Cerebellar cortex (tissue), 1 donor: ENCODE measurements around the gene ACYP2.
"Not testable (repeated sequence)": the region's sequence is repeated elsewhere in the genome, so short reads cannot be mapped to it uniquely, and the experiment has no call there.

ENCODE experiments used
- DNase-seq: peaks from one replicate; pipeline ENCODE4 v3.0.0-alpha.2; 2015; ENCODE audit warnings: low spot score

The ACYP2 gene

DNA sequence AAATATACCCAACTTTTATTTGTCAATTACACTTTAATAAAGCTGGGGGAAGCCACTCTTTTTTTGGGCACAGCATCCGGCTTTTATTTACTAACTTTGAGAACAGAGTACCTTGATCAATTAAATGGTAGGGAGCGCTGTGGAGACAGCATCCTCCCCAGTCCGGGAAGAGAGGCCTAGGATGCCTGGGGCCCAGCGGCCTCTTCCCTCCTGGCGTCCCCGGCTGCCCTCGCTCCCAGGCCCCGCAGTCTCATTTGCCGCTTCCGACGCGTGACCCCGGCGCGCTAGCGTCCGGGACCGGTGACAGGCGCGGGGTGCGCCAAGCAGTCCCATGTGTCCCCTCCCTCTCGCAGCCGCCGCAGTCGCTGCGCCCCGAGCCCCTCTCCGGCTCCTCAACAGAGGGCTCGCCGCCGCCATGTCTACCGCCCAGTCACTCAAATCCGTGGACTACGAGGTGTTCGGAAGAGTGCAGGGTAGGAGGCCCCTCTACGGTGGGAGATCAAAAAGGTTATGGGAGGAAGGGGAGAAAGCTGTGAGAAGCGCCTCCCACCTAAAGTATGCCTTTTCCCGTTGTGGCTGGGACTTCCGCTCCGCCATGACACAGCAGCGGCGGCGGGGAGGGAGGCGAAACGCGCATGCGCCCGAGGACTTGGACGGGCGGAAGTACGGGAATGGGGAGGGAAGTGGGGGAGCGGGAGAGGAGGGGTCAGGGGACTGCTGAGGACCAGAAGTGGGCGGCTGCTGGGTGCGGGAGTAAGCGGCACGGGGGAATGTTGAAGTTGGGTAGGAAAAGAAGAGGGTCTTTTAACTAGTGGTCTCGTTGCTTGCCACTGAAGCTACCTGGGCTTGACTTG, at the start of gene ACYP2:
Gene ACYP2 (plus strand): TSS at position 332 of the 854 bp plus-strand sequence.
- peak; percentile 96 for DNase-seq

DNA sequence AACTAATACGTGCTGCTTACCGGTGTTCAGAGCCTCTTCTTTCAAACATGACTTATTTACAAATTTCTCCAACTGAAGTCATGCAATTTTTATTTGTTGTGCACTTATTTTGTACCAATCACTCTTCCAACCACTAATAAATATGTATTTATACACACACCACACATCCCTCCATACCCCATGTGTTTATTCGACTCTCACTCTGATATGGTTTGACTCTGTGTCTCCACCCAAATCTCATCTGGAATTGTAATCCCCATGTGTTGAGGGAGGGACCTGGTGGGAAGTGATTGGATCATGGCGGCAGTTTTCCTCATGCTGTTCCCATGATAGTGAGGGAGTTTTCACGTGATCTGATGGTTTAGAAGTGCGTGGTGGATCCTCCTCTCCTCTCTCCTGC, 49.5 kb upstream of the ACYP2 start:
- no peak for DNase-seq

- DNase-seq: no peak
Measured at GRCh38 chr2:54067851-54068375, 47.5 kb upstream of the ACYP2 start.

DNA sequence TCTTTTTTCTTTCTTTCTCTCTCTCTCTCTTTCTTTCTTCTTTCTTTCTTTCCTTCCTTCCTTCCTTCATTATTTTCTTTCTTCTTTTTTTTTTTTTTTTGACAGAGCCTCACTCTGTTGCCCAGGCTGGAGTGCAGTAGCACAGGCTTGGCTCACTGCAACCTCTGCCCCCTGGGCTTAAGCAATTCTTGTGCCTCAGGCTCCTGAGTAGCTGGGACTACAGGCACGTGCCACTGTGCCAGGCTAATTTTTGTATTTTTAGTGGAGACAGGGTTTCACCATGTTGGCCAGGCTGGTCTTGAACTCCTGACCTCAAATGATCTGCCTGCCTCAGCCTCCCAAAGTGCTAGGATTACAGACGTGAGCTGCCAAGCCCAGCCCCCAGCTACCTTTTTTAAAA, 42.9 kb upstream of the ACYP2 start:
- DNase-seq: not testable (repeated sequence)

- no peak for DNase-seq
Measured at GRCh38 chr2:54073796-54074195, 41.6 kb upstream of the ACYP2 start.

- DNase-seq: no peak
Measured at GRCh38 chr2:54074606-54075341, 40.6 kb upstream of the ACYP2 start.

DNA sequence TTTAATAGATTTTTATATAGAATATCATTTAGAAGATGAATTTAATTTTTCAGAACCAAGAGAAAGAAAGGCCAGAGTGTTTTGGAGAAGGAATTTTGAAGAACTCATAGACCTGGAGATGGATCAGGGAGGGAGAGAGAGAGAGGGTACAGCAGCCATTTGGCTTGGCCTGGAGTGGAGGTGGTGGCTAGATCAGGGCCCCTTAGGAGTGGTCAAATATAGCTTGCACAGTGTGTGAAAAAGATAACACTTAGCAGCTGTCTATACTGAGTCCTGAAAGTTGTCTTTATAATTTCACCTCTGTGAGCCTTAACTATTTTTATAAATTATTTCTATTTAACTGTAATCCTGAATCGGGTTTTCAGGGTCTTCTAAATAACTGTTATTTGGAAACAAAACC, 38.8 kb upstream of the ACYP2 start:
- no peak for DNase-seq

DNA sequence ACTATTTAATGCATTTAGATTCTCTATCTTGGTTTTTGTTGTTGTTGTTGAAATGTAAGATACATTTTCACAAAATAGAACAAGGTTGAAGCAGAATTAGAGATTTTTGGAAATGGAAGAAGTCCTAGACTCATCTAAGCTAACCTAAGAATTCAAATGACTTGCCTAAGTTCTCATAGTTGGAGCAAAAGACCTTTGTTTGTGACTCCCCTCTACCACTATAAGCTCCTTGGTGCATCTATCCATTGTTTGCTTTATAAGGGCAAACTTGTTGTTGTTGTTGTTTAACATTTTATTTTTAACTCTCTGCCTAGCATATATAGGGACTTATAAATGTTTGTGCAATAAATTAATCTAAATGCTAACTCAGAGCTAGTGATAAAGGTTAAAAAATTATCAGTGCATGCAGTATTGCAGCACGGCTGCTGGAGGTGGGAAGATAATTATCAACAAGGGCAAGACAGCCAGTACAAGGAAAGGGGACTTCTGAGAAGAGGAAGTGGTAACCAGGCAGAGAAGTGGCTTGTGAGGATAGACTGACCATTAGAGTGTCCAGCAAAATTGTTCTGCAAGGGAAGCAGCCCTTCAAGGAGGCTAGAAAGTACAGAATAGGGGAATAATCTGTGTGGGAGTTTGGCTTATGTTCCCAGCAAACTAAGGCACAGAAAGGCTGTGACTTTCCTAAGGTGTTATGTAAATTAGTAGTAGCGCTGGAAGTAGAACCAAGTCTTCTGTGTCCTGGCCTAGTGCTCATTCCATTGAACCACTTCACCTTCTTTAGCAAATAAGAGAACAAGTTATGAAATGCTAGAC, 38.1 kb upstream of the ACYP2 start:
- no peak for DNase-seq

DNA sequence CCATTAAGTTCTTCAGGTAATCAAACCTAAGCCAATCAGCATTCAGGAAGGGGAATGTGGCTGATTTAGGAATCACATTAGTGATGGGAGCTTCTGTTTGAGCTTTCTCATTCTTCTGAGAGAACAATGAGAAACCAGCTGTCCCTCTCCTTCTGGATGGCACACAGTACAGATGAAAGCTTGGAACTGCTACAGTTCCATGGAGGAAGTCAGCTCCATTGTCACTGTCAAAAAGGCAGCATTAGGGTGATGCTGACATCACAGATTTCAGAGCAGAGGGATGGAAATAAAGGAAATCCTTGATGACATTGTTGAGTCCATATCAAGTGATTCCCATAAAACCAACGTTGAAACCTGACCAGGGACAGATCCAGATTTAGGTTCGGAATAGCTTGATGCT, 36.1 kb upstream of the ACYP2 start:
- DNase-seq: no peak

- no peak for DNase-seq
Measured at GRCh38 chr2:54081574-54081973, 33.8 kb upstream of the ACYP2 start.

DNA sequence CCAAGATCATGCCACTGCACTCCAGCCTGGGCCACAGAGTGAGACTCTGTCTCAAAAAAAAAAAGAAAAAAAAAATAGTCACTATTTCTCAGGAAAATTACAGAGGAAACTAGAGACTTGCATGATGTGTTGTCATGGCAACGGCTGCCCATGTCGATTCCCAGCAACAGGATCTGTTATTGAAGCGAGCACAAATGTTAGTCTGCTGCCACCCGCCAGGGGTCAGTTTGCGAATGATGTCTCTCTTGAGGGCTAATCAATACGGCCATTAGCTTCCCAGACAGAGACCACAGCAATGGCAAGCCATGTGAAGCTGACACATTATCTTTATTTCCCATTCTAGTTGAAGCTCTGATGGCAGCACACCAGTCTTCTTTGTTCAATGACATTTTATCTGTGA, 32.4 kb upstream of the ACYP2 start:
- no peak for DNase-seq

DNA sequence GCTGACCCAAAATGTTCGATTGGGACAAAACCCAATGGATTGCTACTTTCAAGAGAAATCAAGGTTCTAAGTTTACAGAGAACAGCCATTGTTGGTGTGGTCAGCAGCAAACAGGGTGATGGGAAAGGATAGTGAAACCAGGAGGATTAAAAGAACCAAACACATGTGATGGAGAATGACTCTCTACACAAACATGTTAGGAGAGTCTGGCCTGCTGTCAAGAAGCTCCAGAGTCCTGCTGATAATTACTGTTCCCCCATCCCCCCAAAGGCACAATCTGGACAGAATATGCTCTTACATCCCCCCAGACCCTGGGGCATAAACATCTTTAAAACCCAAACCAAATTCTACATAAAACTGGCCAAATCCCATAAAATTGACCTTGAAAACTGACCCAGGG, 32.0 kb upstream of the ACYP2 start:
- no peak for DNase-seq

GRCh38 chr2:54084600-54084999, 30.8 kb upstream of the ACYP2 start:
- no peak for DNase-seq

- DNase-seq: no peak
Measured at GRCh38 chr2:54085069-54085468, 30.3 kb upstream of the ACYP2 start.

DNA sequence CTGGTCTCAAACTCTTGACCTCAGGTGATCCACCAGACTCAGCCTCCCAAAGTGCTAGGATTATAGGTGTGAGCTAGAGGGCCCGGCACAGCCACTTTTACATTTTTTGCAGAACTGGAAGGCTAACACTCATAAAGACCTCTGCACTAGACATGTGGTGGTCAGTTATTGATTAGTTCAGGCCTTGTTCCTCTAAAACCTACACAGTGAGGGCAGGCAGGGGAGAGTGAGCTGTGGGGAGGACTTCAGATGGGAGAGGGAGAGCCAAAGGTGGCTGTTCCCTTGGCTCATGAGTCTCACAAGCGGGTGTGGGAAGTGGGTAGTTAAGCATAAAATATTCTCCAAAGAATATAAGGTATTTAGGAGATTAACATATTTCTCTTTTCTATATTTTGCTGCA, 29.3 kb upstream of the ACYP2 start:
- DNase-seq: no peak

- DNase-seq: no peak
Measured at GRCh38 chr2:54088191-54088634, 27.2 kb upstream of the ACYP2 start.

GRCh38 chr2:54088719-54089118, 26.7 kb upstream of the ACYP2 start:
- no peak for DNase-seq

DNA sequence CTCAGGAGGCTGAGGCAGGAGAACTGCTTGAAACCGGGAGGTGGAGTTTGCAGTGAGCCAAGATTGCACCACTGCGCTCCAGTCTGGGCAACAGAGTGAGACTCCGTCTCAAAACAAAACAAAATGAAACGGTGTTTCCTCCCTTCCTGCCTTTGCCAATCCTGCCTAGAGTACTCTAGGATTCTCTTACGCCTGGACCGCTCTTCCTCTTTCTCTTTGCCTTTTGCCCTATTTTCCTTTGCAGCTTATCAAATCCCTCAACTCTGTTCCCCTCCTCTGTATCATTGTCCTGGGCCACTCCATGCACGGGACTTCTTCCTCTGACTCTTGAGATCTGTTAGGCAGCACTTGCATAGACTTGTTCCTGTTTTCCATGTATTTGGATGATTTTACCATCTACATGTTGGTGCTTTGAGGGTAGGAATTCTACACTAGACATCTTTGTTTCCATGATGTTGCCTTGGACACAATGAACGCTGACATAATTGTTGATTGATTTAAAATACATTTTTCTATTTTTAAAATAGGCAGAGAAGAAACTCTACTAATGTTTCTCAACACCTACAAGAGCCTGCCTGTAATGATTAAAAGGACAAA, 24.8 kb upstream of the ACYP2 start:
- no peak for DNase-seq

DNA sequence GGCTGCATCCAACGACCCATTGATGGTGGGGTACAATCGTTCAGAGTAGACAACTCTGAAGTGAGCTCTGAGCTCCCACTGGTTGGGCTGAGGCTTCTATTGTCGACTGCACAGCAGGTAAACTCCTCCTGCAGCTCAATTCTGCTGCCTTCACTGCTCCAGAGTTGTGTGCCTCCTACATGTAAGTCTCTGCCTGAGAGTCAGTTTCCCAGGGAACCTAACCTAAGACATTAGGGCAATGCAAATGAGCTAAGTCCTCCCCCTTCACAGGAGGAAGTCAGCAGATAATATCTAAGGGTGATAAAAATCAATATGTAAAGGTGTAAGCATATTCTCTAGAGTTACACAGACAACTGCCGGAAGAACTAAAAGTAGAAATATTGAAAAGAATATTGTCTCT, 22.5 kb upstream of the ACYP2 start:
- DNase-seq: no peak

DNA sequence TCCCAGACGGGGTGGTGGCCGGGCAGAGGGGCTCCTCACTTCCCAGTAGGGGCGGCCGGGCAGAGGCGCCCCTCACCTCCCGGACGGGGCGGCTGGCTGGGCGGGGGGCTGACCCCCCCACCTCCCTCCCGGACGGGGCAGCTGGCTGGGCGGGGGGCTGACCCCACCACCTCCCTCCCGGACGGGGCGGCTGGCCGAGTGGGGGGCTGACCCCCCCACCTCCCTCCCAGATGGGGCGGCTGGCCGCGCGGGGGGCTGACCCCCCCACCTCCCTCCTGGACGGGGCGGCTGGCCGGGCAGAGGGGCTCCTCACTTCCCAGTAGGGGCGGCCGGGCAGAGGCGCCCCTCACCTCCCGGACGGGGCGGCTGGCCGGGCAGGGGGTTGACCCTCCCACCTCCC, 20.0 kb upstream of the ACYP2 start:
- not testable (repeated sequence) for DNase-seq

DNA sequence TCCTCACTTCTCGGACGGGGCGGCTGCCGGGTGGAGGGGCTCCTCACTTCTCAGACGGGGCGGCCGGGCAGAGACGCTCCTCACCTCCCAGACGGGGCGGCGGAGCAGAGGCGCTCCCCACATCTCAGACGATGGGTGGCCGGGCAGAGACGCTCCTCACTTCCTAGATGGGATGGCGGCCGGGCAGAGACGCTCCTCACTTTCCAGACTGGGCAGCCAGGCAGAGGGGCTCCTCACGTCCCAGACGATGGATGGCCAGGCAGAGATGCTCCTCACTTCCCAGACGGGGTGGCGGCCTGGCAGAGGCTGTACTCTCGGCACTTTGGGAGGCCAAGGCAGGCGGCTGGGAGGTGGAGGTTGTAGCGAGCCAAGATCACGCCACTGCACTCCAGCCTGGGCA, 19.3 kb upstream of the ACYP2 start:
- not testable (repeated sequence) for DNase-seq

DNA sequence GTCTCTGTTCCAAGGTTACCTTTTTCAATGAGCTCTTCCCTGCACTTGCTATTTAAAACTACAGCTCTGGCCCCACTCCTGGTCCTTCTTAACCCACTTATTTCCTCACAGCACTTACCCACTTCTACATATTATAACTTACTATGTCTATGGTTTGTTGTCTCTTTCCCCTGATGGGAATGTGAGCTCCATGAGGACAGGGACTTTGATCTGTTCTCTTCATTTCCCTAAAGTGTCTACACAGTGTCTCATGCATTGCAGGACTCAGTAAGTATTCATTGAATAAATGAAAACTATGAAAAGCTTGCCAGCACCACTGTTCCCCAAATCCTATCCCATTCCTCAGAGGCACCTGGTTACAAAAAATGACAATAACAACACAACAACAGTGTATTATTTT, 18.3 kb upstream of the ACYP2 start:
- no peak for DNase-seq
